GM23338 (cell line): ENCODE results near the gene PPFIBP1. TPM values are rescaled to one million over a fixed set of nuclear protein-coding genes. Genes with fewer than 3 reads are reported as not detected.
"Not testable (repeated sequence)": the region's sequence is repeated elsewhere in the genome, so short reads cannot be mapped to it uniquely, and the experiment has no call there.

Source experiments
- ATAC-seq: fragments of 200-7000 bp; cut with Tn5 transposase; 3 replicates; pipeline ENCODE4 v1.9.1; 2020
- DNase-seq: peaks from one replicate; pipeline ENCODE4 v3.0.0-alpha.2; 2015; ENCODE audit warnings: low spot score
- H2AFZ ChIP-seq: fragments of 200-600 bp; sonication (generic); 2 replicates; pipeline ENCODE4 v1.8.0; 2016; ENCODE audit warnings: antibody characterized with exemption, mild to moderate bottlenecking, moderate library complexity
- H3F3A ChIP-seq: fragments of 200-600 bp; sonication (generic); replicated peaks from 2 replicates; pipeline ENCODE4 v1.8.0; 2017; ENCODE audit warnings: antibody characterized with exemption, mixed run types, low read depth
- H3K27ac ChIP-seq: fragments of 200-600 bp; sonication (generic); 2 replicates; pipeline ENCODE4 v1.6.1; 2016; ENCODE audit warnings: low read depth
- H3K27me3 ChIP-seq: fragments of 200-600 bp; sonication (generic); 2 replicates; pipeline ENCODE4 v1.8.0; 2016; ENCODE audit warnings: mild to moderate bottlenecking, mixed run types, moderate library complexity; ENCODE audit not compliant: insufficient read depth
- H3K36me3 ChIP-seq: fragments of 200-600 bp; sonication (generic); 2 replicates; pipeline ENCODE4 v1.8.0; 2016; ENCODE audit warnings: mild to moderate bottlenecking; ENCODE audit not compliant: insufficient read depth
- H3K4me1 ChIP-seq: fragments of 200-600 bp; sonication (generic); 2 replicates; pipeline ENCODE4 v1.8.0; 2016; ENCODE audit warnings: mild to moderate bottlenecking, moderate library complexity; ENCODE audit not compliant: insufficient read depth
- H3K4me2 ChIP-seq: fragments of 200-600 bp; sonication (generic); 2 replicates; pipeline ENCODE4 v1.7.1; 2017; ENCODE audit warnings: mixed run types
- H3K4me3 ChIP-seq: fragments of 200-600 bp; sonication (generic); 2 replicates; pipeline ENCODE4 v1.6.1; 2016; ENCODE audit warnings: mixed run types
- H3K79me2 ChIP-seq: fragments of 200-600 bp; sonication (generic); replicated peaks from 2 replicates; pipeline ENCODE4 v1.8.0; 2017; ENCODE audit warnings: mild to moderate bottlenecking; ENCODE audit not compliant: insufficient read depth
- H3K9me2 ChIP-seq: fragments of 200-600 bp; sonication (generic); 2 replicates; pipeline ENCODE4 v1.8.0; 2017; ENCODE audit not compliant: insufficient read depth
- H4K20me1 ChIP-seq: fragments of 200-600 bp; sonication (generic); replicated peaks from 2 replicates; pipeline ENCODE4 v1.8.0; 2017; ENCODE audit warnings: mild to moderate bottlenecking; ENCODE audit not compliant: insufficient read depth
- H3K27ac Mint-ChIP-seq: 2 replicates; pipeline ENCODE4 v1.8.0; 2020; ENCODE audit warnings: inconsistent platforms, mild to moderate bottlenecking, moderate library complexity, mixed read lengths
- H3K27me3 Mint-ChIP-seq: 3 replicates; pipeline ENCODE4 v1.8.0; 2022; ENCODE audit warnings: low read depth, mild to moderate bottlenecking, moderate library complexity, mixed read lengths, inconsistent platforms; ENCODE audit not compliant: insufficient read depth, poor library complexity
- H3K36me3 Mint-ChIP-seq: 3 replicates; pipeline ENCODE4 v1.8.0; 2021; ENCODE audit warnings: low read depth, mild to moderate bottlenecking, inconsistent platforms, moderate library complexity, mixed read lengths
- H3K4me1 Mint-ChIP-seq: 3 replicates; pipeline ENCODE4 v1.8.0; 2020; ENCODE audit warnings: mild to moderate bottlenecking, inconsistent platforms, mixed read lengths
- H3K4me3 Mint-ChIP-seq: 3 replicates; pipeline ENCODE4 v1.8.0; 2021; ENCODE audit warnings: moderate library complexity, mild to moderate bottlenecking, inconsistent platforms, mixed read lengths
- H3K9me3 Mint-ChIP-seq: 3 replicates; pipeline ENCODE4 v1.8.0; 2020; ENCODE audit warnings: moderate library complexity, mild to moderate bottlenecking, inconsistent platforms, mixed read lengths
- ETS1 ChIP-seq: IDR thresholded peaks from 2 replicates; pipeline ENCODE4 v1.6.1; 2016; ENCODE audit warnings: antibody characterized with exemption
- EZH2 ChIP-seq: fragments of 200-600 bp; sonication (generic); IDR thresholded peaks from one replicate; pipeline ENCODE4 v1.8.0; 2017; ENCODE audit warnings: antibody characterized with exemption, mild to moderate bottlenecking, low read depth; ENCODE audit not compliant: unreplicated experiment
- JUNB ChIP-seq: IDR thresholded peaks from one replicate; pipeline ENCODE4 v1.6.1; 2016; ENCODE audit warnings: antibody characterized with exemption; ENCODE audit not compliant: unreplicated experiment
- NANOG ChIP-seq: IDR thresholded peaks from 2 replicates; pipeline ENCODE4 v1.6.1; 2016; ENCODE audit warnings: antibody characterized with exemption, borderline replicate concordance
- POLR2AphosphoS5 ChIP-seq: IDR thresholded peaks from 2 replicates; pipeline ENCODE4 v1.6.1; 2016; ENCODE audit warnings: antibody characterized with exemption, low read depth
- STAT1 ChIP-seq: IDR thresholded peaks from one replicate; pipeline ENCODE4 v1.6.1; 2016; ENCODE audit warnings: antibody characterized with exemption; ENCODE audit not compliant: unreplicated experiment
- polyA plus RNA-seq: library from polyadenylated mRNA; unstranded; fragments of >200 nt; fragmentation: Nextera tagmentation; extraction: Ambion mirVana; gene quantifications from 2 replicates; pipeline ENCODE4 v1.2.1, GENCODE V29; 2016
- total RNA-seq: library from RNA; depleted of rRNA; stranded (reverse); fragments of >200 nt; shearing (Covaris generic); gene quantifications from 2 replicates; pipeline ENCODE4 v1.2.3, GENCODE V29; 2014

PPFIBP1 gene
- total and polyA plus RNA-seq, 2 experiments from 2014 or later = 33.2 to 41.9 TPM

- not testable (repeated sequence) for DNase-seq, H3K4me3 ChIP-seq, H2AFZ ChIP-seq, H3K4me1 Mint-ChIP-seq, ATAC-seq, H3K27ac ChIP-seq, H3F3A ChIP-seq, H3K4me3 Mint-ChIP-seq, H3K36me3 Mint-ChIP-seq, H3K27me3 Mint-ChIP-seq, H3K9me2 ChIP-seq, H3K4me2 ChIP-seq, H3K4me1 ChIP-seq, H3K79me2 ChIP-seq, H3K36me3 ChIP-seq, H4K20me1 ChIP-seq, H3K9me3 Mint-ChIP-seq, H3K27ac Mint-ChIP-seq, H3K27me3 ChIP-seq
Measured at GRCh38 chr12:27640566-27641200, 116.7 kb downstream of the PPFIBP1 start.

DNA sequence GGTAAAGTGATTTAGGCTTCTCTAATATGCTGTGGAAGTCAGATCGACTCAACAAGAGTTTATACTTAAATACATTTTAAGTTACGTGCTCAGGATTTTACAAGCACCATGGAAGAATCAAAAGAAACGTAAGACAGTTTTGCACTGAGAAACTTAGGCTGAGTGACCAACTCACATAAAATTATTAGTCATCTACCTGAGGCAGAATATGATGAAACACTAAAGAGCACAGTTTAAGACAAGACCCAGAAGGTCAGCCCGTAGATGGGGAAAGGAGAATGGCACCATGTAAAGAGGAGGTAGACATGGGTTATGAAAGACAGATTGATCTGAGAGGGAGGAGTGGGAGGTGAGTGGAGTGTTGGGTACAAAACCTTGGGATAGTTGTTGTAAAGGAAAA is 118.4 kb downstream of the PPFIBP1 start:
- not testable (repeated sequence) for H3K36me3 ChIP-seq, H3K79me2 ChIP-seq, H3K27ac ChIP-seq, DNase-seq, H3K27me3 ChIP-seq, H3F3A ChIP-seq, H3K9me2 ChIP-seq, H3K4me3 Mint-ChIP-seq, H4K20me1 ChIP-seq, H3K9me3 Mint-ChIP-seq, H3K4me3 ChIP-seq, H3K4me1 ChIP-seq, H2AFZ ChIP-seq, H3K27me3 Mint-ChIP-seq, H3K27ac Mint-ChIP-seq, H3K4me2 ChIP-seq, H3K4me1 Mint-ChIP-seq, H3K36me3 Mint-ChIP-seq, ATAC-seq

- H3K27me3 Mint-ChIP-seq, H3K9me2 ChIP-seq, H3K27ac ChIP-seq, H3K36me3 Mint-ChIP-seq, H3K4me1 Mint-ChIP-seq, H3K4me2 ChIP-seq, H3F3A ChIP-seq, DNase-seq, H4K20me1 ChIP-seq, H3K27ac Mint-ChIP-seq, H3K36me3 ChIP-seq, H3K9me3 Mint-ChIP-seq, H3K4me3 ChIP-seq, H3K27me3 ChIP-seq, H3K79me2 ChIP-seq, H3K4me1 ChIP-seq, H3K4me3 Mint-ChIP-seq, H2AFZ ChIP-seq, ATAC-seq: not testable (repeated sequence)
Measured at GRCh38 chr12:27642892-27643291, 118.9 kb downstream of the PPFIBP1 start.

DNA sequence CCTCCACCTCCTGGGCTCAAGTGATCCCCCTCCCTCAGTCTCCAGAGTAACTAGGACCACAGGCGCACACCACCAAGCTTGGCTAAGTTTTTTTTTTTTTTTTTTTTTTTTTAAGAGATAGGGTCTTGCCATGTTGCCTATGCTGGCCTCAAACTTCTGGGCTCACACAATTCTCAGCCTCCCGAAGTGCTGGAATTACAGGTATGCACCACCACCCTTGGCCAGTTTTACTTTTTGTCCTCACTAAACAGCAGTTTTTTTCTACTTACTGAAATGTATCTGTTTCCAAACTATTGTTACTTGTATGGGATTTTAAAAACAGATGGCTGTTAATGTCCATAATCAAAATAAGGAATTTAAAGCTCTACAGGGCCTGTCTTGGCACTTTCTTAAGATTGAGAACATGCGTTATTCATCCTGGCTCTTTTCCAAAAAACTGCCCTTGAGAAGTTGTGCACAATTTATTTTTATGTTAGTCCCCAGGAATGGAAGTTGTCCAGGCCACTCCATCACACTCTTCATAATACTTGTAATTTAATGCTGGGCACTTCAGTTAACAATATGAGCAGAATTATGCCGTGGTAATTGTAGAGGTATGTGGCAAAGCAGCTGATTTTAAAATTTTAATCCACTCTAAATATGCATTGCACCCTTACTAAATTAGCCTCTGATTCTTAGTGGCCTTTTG is 120.3 kb downstream of the PPFIBP1 start:
- Mint-ChIP-seq H3K9me3 (no peaks in the 10 kb centered on the region), H3K27ac (no peak overlapping the region), H3K4me1 (peaks cover 4% of the 10 kb centered on the region; the same call in 1 of the 3 replicates), H3K27me3 (no peaks in the 10 kb centered on the region), H3K36me3 (peaks cover 4% of the 10 kb centered on the region; the same call in 1 of the 3 replicates), H3K4me3 (no peak overlapping the region)
- ATAC-seq (no peak), DNase-seq (no peak)
- Histone ChIP-seq H3K9me2 (no peaks in the 10 kb centered on the region), H2AFZ (no peak overlapping the region), H3K4me1 (no peaks in the 10 kb centered on the region), H3F3A (no peaks in the 10 kb centered on the region), H3K4me3 (no peak overlapping the region), H3K36me3 (no peaks in the 10 kb centered on the region), H3K4me2 (no peak overlapping the region), H4K20me1 (no peaks in the 10 kb centered on the region), H3K79me2 (no peaks in the 10 kb centered on the region), H3K27ac (no peak overlapping the region), H3K27me3 (no peaks in the 10 kb centered on the region)
- TF ChIP-seq POLR2AphosphoS5 = no peak
- TF ChIP-seq JUNB = no peak
- no peak for TF ChIP-seq NANOG
- no peak for TF ChIP-seq STAT1
- no peak for TF ChIP-seq EZH2
- no peak for TF ChIP-seq ETS1
